ENCODE data around the gene PRKN.
"Not testable (repeated sequence)": the region's sequence is repeated elsewhere in the genome, so short reads cannot be mapped to it uniquely, and the experiment has no call there.

The PRKN gene

DNA sequence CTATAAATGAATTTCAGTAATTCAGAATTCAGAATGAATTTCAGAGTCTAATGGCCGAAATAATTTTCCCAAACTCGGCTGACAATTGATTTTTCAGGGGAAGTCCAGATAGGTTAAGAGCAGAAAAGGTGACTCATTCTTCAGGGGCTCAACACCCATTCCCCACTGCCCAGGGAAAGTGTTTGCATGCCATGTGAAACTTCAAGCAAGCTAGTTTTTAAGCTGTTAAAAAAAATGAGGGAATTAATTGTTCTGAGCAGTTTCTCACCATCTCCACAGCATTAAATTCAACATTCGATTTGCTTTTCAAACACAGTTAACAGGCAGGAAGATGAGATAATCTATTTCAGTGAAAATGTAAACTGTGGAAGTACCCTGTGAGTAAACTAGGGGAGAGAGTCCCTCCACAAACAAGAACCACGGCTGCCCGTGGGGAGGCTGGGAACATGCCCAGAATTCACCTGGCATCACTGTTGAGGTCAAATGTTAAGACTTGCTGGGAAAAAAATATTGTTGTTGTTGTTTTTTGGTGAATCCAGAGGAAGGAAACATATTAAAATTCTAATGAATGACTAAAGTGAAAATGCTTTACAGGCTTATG, 803.0 kb downstream of the PRKN start:
- no peak for DNase-seq

DNA sequence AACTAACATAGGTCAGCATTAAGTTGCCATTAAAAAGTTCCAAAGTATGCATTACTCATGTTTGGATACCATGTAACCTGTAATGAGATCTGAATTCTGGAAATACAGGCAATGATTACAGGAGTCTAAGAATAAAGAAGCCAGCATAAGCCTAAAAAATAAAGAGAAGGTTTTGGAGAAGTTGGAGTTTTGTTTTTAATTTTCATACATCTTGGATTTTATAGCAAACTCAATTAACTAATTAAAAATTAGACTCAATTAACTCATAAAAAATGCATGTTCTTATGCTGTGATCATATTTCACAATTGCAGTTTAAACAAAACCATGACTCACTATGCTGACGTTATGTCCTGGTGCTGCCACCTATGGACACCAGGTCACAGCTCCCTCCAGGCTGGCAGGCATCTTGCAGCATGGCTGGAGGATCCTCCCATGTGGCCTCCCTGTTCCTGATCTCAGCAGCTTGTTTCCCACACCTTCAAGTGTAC, 804.9 kb downstream of the PRKN start:
- DNase-seq, result no peak

GRCh38 chr6:161921602-161922395, 805.8 kb downstream of the PRKN start:
- no peak for DNase-seq

DNA sequence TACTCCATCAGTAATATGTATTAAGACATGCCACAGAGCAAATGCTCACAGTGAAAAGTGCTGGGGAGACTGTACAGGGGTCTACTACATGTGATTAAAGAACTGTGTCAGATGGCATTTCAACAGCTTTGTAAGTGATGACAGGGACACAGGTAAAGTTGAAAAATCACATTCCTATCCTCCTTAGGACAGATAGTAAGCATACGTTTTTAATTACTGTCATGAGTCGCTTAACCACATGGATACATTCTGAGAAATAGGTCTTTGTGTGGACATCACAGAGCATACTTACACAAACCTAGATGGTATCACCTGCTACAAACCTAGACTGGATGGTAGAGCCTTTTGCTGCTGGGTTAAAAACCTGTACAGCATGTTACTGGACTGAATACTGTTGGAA, 807.9 kb downstream of the PRKN start:
- DNase-seq, result no peak

DNA sequence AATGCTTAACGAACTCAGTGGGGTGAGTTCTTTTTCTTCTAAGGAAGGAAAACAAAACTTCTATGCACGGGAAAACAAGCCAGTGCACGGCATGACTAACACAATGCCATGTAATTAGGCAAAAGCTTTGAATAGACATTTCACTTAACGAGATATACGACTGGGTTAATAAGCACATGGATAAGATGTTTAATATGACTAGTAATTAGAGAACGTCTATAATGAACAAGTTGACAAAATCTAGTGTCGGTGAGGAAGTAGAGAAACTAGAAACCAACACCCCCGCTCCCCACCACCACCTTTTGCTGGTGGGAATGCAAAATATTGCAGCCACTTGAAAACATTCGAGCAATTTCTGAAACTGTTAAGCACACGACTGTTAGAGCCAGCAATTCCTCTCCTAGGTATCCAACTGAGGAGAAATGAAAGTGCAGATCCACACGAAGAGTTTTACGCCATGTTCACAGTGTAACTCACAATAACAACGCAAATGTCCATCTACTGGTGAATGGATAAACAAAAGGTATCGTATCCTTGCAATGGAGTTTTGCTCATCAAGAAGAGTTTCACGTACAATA, 808.8 kb downstream of the PRKN start:
- DNase-seq, result no peak

DNA sequence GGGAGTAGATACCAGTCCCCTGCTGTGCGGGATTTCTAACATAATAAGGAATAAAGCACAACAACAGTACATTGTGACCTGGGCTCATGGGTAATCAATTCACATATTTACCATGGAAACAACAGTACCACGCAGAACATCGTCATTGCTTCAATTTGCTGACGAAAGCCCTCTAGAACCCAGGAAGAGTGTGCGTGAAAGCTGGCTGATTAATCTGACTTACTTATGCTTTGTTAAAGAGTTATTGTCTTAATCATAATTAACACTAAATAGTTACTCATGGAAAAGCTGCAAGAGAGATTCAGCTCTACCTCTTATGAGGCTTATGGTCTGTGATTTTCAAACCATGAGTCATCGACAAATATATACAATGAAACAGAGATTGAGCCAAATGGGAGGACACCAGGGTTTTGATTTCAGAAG, 809.4 kb downstream of the PRKN start:
- DNase-seq, result no peak

- DNase-seq, result peak; percentile 6
Observed at GRCh38 chr6:161917645-161918044, 809.9 kb downstream of the PRKN start.

DNA sequence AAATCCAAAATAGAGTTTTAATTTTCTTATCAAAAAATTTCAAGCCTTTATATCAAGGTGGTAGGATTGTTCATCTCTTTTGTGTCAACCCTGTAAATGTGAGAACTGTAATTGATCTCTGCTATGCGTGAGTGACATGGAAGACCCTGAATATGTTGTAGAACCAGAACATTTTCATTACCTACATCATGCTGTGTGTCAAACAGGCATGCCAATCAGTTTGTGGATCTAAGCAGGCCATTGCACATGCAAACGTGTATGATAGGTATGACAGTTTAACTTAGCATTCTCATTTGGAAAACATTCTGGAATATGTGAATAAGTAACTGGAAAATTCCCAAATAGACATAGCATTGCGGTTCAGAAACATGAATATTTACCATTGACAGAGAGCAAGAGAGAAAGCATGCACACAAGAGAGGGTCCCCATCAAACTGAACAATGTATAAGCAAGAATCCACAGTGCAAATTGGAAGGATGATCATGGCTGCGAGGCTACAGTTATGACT, 812.1 kb downstream of the PRKN start:
- no peak for DNase-seq

DNA sequence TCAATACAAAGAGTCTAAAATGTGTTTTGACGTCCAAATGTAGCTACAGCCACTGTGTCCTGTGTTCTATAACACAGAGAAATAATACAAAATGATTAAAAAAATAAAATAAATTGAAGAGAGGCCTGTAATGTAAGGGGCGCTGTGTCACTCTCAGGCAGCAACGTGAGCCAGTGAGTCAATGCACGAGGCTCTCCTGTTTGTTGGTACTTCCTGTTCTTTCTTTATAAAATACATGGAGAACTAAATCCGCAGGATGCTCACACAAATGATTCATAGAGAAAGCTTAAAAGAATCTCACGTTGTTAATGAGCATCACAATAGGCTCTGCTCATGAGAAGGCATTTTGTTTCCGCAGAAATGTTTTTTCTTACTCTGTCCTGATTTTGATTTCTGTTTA, 818.7 kb downstream of the PRKN start:
- no peak for DNase-seq

GRCh38 chr6:161906571-161906970, 821.0 kb downstream of the PRKN start:
- DNase-seq, result no peak

DNA sequence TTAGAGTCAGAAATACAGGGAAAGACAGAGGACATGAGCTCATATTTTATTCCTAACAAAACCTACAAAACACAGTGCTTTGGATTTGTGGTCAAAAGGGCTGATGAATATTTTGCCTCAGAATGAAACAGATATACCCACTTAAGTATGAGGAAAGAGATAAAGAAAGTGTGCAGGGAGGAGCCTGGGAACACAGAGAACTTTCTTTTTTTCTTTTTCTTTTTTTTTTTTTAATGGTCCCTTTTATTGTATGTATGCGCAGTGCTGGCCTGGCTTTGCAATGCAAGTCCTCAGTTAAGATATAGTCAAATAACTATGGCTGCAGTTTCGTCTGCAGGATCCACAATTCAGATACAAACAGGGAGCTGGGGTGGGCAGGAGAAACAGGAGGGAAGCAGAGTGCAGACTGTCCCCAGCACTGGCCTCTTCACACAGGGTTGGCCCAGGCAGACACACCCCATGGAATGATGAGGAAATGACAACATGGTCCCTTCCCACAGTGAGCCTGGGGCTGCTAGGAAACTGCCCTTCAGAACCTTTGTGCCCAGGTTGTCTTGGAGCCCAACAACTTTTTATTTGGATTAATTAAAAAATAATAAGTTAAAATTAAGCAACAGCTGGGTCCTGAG, 823.9 kb downstream of the PRKN start:
- no peak for DNase-seq

- DNase-seq, result no peak
Observed at GRCh38 chr6:161901740-161902426, 825.7 kb downstream of the PRKN start.

DNA sequence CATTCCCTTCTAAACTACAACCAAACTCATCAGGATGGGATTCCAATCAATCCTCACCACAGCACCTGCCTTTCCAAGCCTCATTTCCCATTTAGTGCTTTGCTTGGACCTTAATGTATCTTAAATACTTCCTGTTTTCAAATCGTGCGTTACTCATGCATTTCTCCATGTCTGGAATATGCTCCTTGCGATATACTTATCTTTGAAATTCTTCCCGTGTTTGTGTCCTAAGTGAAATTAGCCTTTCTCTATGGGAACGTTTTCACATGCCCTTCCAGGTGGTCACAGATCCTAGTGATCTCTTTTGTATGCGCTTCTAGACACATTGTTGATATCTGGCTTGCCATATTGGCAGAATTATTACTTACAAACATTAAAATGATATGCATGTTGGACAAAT, 833.1 kb downstream of the PRKN start:
- DNase-seq, result no peak

GRCh38 chr6:161891542-161891941, 836.0 kb downstream of the PRKN start:
- no peak for DNase-seq

DNA sequence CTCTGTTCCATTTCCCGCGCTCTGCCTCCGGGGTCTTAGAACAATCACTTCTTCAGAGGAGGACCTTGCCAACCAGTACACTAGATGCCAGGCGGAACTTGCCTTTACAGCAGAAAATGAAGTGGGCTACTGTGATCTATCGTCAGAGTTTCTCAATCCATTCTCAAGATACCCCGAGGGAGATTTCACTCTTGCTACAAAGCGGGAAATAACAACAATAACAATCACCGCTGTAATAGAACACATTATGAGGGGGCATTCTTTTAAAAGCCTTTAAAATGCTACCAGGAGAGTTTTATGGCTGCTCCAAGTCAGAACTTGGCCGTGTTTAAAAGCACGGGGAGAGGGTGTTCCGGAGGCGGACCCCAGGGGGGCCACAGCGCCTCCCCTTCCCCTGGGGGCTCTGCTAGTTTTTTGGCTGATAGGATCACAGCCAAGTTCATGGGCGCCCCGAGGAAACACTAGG, 836.7 kb downstream of the PRKN start:
- DNase-seq, result no peak

- DNase-seq, result no peak
Observed at GRCh38 chr6:161890133-161890831, 837.3 kb downstream of the PRKN start.

DNA sequence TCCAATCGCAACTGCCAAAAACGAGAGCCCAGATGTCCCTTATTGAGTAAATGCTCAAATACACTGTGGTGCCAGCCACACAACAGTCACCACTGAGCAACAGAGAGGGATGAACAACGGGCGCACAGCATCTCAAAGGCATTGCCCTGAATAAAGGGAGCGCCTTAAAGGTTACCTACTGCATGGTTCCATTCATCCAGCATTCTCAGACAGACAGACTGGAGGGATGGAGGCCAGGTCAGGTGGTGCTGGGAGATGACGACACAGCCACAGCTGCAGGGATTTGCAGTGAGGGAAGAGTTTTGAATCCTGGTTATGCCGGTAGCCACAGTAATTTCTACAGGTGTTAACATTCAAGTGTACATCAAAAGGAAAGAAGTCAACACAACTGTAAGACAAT, 838.2 kb downstream of the PRKN start:
- no peak for DNase-seq

DNA sequence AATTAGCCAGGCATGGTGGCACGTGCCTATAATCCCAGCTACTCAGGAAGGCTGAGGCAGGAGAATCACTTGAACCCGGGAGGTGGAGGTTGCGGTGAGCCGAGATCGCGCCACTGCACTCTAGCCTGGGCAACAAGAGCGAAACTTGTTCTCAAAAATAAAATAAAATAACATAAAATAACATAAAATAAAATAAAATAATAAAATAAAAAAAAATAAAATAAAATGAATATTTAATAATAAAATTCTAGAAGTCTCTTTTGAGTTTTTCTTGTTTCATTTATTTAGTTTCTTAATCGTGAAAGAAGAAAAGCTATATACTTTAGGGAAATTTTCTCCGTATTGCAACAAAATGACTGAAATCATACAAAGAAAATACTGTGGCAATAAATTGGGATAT, 841.0 kb downstream of the PRKN start:
- not testable (repeated sequence) for DNase-seq

- no peak for DNase-seq
Observed at GRCh38 chr6:161884782-161885181, 842.8 kb downstream of the PRKN start.

GRCh38 chr6:161882196-161882765, 845.3 kb downstream of the PRKN start:
- no peak for DNase-seq

DNA sequence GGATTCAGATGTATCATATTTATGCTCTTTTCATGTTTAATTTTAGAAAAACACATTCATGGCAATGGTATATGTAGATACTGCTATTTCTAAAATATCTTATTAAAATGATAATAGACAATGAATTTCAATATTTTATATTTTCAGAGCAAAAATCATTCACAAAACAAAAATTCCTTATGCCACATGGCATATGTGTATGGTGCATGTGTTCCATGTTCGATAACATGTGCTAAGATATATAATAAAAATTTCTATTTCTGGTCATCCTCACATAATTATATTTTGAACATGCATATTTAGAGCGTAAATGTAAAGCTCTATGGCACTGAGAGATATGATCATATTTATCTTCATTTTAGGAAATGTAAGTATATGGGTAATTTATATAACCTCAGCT, 847.5 kb downstream of the PRKN start:
- DNase-seq, result no peak

GRCh38 chr6:161876231-161876630, 851.3 kb downstream of the PRKN start:
- DNase-seq, result no peak

Data from NCI-H1436 (cell line).